GM21367 (cell line): ENCODE measurements around the gene TMPRSS5.
"Not testable (repeated sequence)": the region's sequence is repeated elsewhere in the genome, so short reads cannot be mapped to it uniquely, and the experiment has no call there.

Experiments
- ATAC-seq: cut with Tn5 transposase; IDR thresholded peaks from one replicate; pipeline ENCODE4 v1.9.1; 2021; ENCODE audit not compliant: unreplicated experiment

Gene TMPRSS5

DNA sequence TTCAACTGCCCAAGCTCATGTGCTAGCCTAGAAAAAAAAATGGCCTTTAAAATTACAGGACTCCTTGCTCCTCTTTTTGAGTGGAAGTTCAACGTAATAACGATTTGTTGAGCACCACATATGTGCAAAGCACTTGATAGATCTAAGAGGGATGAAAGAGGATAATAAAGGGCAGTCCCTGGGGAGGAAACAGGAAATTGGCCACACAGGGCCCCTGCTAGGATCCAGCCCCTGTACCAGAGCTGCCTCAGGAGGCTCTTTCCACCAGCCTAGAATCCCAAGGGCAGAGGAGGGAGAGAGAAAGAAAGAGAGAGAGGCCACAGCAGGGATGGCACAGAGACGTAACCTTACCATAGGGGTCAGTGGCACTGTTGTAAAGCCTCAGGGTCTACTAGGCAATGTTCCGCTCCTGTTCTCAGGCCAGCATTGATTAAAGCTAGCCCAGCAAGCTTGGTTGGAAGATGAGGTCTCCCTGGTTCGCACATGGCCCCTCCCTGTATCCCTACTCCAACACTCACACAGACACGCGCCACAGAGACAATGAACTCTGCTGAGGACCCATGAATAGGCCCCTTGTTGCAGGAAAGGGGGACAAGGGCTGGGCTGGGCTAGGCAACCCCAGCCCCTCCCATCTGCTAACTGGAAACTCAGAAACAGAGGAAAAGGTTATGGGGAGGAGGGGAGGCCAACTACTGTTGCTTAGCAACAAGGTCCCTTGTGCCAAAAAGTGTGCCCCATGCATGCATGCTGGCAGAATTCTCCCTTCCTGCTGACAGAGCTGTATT is at the start of gene TMPRSS5:
Gene TMPRSS5 (minus strand): TSS at position 438 of the 785 bp plus-strand sequence. CDS start 84 bp downstream, at position 354.
- no peak for ATAC-seq

DNA sequence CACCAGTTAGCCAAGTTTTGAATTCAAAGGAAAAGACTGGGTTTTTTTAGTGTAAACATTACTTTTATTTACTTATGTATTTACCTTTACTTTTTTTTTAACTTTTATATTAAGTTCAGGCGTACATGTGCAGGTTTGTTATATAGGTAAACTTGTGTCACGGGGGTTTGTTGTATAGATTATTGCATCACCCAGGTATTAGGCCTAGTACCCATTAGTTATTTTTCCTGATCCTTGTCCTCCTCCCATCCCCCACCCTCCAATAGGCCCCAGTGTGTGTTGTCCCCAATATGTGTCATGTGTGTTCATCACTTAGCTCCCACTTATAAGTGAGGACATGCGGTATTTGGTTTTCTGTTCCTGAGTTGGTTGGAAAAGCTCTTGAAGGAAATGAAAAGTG is 46.8 kb upstream of the TMPRSS5 start:
- no peak for ATAC-seq

GRCh38 chr11:113736323-113736722 is 30.2 kb upstream of the TMPRSS5 start:
- no peak for ATAC-seq

DNA sequence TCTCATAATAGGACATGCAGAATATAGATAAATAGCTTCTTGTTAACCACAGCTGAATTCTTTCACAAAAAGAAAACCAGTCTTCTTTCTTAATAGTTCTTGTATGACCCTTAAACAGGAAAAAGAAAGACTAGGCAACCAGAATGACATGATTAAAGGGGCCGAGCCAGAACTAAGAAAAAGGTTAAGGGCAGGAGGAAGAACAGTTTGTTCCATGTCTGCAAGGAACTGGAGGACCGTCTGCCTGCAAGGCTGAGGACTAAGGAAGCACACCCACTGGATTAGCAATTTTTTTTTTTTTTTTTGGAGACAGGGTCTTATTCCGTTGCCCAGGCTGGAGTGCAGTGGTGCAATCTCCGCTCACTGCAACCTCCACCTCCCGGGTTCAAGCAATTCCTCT is 26.0 kb upstream of the TMPRSS5 start:
- no peak for ATAC-seq

DNA sequence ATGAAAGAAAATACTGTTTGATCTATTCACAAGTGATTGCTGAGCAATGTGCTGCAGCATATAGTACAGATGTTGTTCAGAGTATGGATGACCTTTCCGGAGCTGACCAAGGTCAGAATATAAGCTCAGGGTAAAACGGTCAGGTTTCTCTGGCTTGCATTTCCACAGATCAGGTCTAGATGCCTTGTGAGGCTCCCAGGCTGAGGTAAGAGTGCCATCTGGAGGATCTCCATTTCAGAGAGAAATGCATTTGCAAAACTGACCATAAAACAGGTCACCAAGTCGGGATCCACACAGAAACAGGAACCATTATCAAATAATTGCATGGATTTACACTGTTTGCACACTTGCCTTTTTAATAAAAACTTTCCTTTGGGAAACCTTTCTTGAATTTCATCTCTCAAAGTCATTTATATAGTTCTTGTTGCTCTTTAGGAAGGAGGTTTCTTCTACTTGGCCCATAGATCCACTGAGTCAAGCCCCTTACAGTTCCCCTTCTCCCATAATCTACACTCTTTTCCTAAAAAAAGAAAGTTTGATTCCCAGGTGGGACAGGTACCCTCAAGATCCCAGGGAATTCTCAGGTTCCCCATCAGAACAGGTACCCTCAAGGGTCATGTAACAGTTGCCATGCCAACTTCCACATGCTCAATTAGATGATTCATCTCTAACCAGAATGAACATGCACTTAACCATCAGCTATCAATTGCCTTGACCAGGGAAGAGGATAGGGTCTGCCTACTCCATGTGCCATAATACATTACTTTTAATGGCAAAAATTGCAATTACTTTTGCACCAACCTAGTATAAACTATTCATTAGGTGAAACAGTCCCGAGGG is 25.0 kb upstream of the TMPRSS5 start:
- ATAC-seq = no peak

DNA sequence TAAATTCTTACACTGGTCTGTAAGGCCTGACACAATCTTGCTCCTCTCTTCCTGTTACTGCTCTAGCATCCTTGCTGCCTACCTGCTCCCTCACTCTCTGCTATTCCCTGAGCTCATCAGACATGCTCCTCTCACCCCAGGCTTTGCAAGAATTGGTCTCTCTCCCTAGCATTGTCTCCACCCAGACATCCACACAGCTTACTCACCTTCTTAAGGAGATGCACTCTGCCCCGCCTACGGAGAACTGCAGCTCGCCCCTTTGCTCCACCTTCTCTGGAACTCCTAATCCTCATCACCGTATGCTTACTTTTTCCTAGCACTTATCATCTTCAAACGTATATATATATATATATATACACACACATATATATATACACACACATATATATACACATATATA is 23.3 kb upstream of the TMPRSS5 start:
- no peak for ATAC-seq

DNA sequence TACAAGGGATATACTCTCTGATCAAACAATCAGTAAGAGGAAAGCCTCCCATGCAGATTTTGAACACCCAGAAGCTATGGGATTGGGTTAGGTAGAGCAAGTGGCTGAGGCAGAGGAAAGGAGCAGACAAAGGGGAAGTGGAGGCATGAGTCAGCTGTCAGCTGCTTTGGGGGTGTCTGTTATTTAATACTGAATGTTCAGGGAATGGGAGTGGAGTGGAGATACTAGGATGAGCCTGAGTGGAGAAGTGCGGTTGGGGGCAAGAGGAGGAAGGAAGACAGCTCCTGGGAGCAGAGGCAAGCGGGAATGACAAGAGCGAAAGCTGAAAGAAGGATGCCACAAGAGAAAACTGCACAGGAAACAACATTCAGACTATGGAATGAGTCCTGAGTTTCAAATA is 22.7 kb upstream of the TMPRSS5 start:
- ATAC-seq = no peak

- no peak for ATAC-seq
Observed at GRCh38 chr11:113725913-113726312, 19.8 kb upstream of the TMPRSS5 start.

- ATAC-seq = no peak
Observed at GRCh38 chr11:113725407-113725806, 19.3 kb upstream of the TMPRSS5 start.

GRCh38 chr11:113724778-113725177 is 18.7 kb upstream of the TMPRSS5 start:
- no peak for ATAC-seq

DNA sequence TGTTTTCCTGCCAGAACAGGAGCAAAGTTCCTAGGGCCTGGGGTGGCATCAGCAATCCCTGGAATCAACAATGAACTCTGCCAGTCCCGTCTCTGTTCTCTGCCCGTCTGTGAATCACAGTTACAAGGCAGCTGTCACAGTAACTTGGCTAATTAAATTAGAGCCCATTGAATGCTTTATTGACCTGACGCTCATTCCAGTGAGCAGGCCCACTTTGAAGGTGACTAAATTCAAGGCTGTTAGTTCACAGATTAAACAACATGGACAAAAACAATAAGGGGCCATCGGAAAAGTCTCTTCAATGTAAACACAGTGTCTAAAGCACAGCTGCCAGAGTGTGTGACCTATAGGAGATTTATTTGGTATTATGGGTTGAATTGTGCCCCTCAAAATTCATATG is 17.7 kb upstream of the TMPRSS5 start:
- ATAC-seq = no peak

GRCh38 chr11:113722934-113723333 is 16.8 kb upstream of the TMPRSS5 start:
- ATAC-seq = no peak

GRCh38 chr11:113722221-113722620 is 16.1 kb upstream of the TMPRSS5 start:
- ATAC-seq = no peak

- no peak for ATAC-seq
Observed at GRCh38 chr11:113721462-113722066, 15.5 kb upstream of the TMPRSS5 start.

GRCh38 chr11:113720478-113720877 is 14.4 kb upstream of the TMPRSS5 start:
- not testable (repeated sequence) for ATAC-seq

DNA sequence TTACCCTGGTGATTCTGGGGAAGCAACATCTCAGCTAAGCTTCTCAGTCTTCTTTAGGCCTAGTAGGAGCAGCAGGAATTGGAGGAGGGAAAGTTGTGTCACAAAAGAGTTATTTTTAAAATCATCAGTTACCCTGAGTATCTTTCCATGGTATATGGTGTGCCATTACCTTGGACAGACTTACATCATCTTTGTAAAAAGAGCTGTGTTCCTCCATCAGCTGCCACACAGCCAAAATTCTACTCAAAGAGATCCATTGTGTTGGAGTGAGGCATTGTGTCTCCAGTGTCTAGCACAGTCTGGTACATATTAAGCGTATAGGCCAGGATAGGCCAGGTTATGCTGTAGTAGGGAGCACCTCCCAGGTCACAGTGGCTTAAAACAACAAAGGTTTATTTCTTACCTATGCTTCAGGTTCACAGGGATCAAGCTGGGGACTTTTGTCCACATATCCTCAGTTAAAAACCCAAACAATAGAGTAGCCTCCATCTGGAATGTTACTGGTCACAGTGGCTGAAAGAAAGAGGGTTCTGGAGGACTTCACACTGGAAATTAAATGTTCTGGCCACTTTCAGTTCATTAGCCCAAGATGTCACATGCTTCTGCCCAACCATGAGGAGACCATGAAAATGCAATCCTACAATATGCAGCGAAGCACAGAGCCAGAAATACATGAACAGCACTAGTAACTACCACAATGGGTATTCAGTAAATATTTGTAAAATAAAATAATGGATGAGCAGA is 9.9 kb upstream of the TMPRSS5 start:
- ATAC-seq = no peak

DNA sequence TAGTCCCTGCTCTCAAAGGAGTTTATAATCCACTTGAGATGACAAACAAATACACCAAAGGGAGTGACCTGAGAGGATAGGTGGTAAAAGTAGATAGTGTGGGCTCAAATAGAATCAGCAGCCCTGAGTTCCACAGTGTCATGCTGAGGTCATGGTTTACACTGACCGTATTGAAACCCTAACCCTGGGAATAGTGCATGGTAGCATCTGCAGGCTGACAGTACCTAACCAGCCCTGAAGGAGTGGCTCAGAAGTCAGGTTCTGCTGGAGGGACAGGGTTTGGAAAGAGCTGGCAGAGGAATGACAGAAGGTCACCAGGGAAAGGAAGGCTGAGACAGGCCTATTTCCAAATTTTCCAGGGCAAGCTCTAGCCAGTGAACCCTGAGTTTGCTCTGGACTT is 9.2 kb upstream of the TMPRSS5 start:
- no peak for ATAC-seq

GRCh38 chr11:113710989-113711388 is 4.9 kb upstream of the TMPRSS5 start:
- no peak for ATAC-seq

- ATAC-seq = not testable (repeated sequence)
Observed at GRCh38 chr11:113703551-113703950, 2.6 kb downstream of the TMPRSS5 start.

GRCh38 chr11:113701491-113701890 is 4.6 kb downstream of the TMPRSS5 start:
- ATAC-seq = no peak

DNA sequence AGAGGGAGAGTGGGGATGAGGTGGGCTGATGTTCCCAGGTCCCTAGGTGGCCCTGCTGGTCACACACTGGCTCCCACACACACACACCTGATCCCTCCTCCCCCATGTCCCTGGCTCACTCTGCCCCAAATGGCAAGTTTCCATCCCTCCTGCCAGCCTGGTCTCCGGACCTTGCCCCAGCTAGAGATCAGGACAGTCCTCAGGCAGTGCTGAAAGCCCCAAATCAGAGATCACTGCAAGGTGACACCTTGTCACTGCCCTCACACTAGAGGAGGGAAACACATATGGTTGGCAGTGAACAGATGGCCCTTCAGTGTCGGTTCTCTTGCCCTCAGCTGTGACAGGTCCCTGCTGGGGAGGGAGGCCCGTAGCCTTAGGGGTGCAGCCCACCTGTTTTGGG is 7.6 kb downstream of the TMPRSS5 start:
- no peak for ATAC-seq
